ENCODE results near the gene NCKAP5.

DNA sequence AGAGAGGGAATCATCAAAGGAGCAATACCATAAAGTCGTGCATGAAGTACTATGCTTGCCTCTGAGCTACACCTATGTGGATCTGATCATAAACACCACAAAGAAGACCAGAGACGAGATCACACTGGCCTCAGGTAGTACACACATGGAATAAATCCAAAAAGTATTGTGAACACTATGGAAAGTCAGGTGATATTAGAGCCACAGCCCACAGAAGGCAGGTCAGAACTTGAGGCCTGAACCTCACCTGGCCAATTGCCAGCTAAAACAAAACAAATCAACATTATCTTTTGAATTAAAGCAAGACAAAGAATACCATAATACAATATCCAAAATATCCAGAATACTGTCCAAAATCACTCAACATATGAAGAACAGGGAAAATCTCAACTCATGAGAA, 371.1 kb downstream of the NCKAP5 start:
- TF ChIP-seq, protein P1, sequence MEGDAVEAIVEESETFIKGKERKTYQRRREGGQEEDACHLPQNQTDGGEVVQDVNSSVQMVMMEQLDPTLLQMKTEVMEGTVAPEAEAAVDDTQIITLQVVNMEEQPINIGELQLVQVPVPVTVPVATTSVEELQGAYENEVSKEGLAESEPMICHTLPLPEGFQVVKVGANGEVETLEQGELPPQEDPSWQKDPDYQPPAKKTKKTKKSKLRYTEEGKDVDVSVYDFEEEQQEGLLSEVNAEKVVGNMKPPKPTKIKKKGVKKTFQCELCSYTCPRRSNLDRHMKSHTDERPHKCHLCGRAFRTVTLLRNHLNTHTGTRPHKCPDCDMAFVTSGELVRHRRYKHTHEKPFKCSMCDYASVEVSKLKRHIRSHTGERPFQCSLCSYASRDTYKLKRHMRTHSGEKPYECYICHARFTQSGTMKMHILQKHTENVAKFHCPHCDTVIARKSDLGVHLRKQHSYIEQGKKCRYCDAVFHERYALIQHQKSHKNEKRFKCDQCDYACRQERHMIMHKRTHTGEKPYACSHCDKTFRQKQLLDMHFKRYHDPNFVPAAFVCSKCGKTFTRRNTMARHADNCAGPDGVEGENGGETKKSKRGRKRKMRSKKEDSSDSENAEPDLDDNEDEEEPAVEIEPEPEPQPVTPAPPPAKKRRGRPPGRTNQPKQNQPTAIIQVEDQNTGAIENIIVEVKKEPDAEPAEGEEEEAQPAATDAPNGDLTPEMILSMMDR (IDR thresholded peaks at IDR 0.05 in 4 of 5, conservative IDR thresholded peaks at IDR 0.05 in 1 of 5): no peak
- no peak for TF ChIP-seq POLR2A (IDR thresholded peaks at IDR 0.05)
